A549 treated with Mapracorat at 1 μM for 4 hours (cell line): Measurements from ENCODE around the gene IDNK. TPM values are rescaled to one million over a fixed set of nuclear protein-coding genes. Genes with fewer than 3 reads are reported as not detected.

Experiments used
- total RNA-seq: library from RNA; stranded (reverse); fragments of 200-300 nt; extraction: Qiagen RNA extraction; gene quantifications from 5 replicates; pipeline ENCODE4 v1.2.3, GENCODE V29; 2022

The IDNK gene
- total RNA-seq, result 5.7 to 8.2 TPM (median 6.9 TPM) in 5 replicates

DNA sequence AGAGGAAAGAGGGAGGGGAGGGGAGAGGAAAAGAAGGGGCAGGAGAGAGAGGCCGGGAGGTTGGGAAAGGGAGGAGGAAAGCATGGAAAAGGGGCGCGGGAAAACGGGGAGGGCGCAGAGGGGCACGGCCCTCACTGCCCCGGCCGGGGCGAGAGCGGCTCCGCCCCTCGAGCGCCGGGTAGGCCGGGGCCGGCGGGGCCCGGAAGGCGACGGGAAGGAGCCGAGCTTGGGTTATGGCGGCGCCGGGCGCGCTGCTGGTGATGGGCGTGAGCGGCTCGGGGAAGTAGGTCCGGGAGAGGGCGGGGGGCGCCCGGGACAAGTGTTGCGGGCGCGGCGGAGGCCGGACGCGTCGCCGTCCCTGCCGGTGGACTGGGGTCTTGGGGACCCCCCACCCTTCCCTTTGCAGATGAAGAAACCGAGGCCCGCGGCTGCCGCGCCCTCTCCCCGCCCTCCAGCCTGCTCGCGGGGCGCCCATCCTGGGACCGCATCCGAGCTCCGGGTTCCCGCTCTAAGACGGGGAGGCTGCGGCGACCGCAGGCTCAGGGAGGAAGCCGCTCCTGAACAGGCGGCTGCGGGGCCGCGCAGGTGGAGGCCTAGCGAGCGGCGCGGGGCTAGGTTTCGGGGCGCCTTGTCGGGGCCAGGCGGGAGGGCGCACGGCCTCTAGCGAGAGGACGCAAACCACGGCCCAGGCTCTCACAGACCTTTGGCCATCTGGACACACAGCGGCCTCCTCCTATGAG, at the start of gene IDNK:
TSS of gene IDNK (plus strand) at position 205 of the 740 bp plus-strand sequence. CDS start at position 234, 29 bp downstream.

Other genes starting within 250 kb of the IDNK start
- gene FRMD3, start 84.7 kb upstream of the IDNK start, total RNA-seq, result 4.2 to 6.5 TPM (median 4.4 TPM) in 5 replicates
- 98.1 to 114 TPM (median 109 TPM) in 5 replicates for gene UBQLN1, start 84.8 kb downstream of the IDNK start, total RNA-seq
- 4.2 to 5.7 TPM (median 4.4 TPM) in 5 replicates for gene GKAP1, start 194.6 kb downstream of the IDNK start, total RNA-seq